Raji (cell line): ENCODE data around the gene BSPRY.

Experiments used
- POLR2A ChIP-seq: IDR thresholded peaks from 2 replicates; pipeline ENCODE4 v1.6.1; 2011; ENCODE audit warnings: low read depth, low read length, control low read depth; ENCODE audit not compliant: insufficient read depth

BSPRY gene

DNA sequence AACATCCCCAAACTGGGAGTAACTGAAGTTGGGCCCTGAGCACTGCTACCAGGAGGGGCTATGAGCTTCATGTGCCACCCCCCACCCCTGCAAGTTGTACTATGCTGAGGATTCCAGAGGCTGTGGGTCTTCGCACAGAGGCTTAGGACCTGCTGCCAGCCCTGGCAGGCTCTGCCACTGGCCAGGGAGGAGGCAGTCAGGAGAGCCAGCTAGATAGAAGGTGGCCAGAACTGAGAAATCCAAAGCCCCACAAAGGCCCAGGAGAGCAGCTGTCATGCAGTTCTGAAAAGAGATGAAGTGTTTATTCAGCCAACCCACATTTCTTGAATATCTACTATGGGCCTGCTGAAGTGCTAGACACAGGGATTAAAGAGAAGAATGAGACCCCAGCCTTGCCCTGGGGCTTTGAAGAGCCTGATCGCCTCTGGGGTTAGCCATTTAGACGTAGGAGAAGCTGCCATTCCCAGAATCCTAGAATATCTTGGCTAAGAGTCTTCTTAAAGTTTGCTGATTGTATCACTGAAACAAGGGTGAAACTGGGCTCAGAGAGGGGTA lies 50.4 kb downstream of the BSPRY start:
- no peak for TF ChIP-seq POLR2A

GRCh38 chr9:113401027-113401792 lies 51.9 kb downstream of the BSPRY start, which contains the start of gene ALAD:
Gene ALAD (minus strand): TSS chr9:113401284. CDS start chr9:113393559, 7,725 bp downstream.
- peak; percentile 74 for TF ChIP-seq POLR2A

DNA sequence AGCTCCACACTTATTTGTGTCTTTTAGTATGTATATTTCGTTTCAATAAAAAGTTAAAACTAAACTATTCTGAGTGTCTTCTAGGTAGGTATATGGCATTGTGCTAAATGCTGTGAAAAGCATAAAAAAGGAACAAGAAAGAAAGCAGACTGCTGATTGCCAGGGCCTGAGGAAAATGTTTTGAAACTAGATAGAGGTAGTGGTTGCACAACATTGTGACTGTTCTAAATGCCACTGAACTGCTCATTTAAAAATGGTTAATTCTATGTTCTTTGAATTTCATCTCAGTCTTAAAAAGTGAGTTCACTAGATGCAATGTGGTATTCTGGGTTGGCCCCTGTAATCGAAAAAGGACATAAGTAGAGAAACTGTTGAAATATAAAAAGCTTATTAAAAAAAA lies 54.3 kb downstream of the BSPRY start:
- TF ChIP-seq POLR2A = no peak

- no peak for TF ChIP-seq POLR2A
These were observed 60.1 kb downstream of the BSPRY start for GRCh38 chr9:113409481-113409880.

DNA sequence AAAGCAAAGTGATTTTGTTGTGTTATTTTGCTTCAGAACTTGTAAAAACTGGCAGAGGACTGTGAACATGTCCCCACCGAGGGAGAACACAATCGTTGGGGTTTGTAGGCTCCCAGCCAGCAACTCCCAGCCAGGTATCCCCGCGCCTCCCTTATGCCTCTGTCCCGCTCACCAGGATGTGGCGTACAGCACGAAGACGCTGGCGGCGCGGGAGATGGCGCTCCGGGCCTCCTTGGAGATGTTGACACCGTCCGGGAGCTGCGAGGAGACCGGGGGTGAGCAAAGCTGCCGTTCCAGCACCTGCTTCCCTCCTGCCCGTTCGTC lies 60.5 kb downstream of the BSPRY start:
- no peak for TF ChIP-seq POLR2A

DNA sequence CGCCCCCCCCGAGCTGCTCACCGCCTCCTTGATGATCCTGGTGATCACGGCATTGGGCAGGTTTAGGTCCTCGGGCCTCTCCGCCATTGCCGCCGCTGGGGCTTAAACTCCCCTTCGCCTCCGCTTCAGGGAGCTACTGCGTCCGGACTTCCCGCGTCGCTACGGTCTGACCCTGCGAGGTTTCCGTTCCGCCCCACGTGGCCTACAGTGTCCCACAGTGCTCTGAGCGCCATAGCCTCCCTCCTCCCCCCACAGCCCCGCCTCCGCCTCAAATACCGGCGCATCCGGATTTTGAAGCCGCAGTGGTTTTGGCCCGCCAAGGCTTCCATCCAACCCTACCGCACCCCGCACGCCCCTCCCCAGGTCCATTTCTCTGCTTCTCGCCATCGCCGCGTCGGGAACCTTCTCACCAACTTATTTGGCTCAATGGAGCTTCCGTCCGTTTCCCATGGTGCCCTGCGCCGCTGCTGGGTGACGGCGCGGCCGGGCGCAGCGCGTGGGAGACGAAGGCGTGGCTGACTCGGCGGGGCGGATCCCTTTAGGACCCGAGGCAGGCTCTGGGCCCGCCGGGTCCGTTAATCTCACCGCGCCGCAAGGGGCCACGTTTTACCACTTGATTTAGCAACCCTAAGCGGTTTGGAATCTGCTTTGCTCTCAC lies 61.0 kb downstream of the BSPRY start, which contains the start of the genes C9orf43 and POLE3:
C9orf43 (plus strand) TSS at position 541 of the 658 bp plus-strand sequence. CDS start 2,747 bp downstream, outside the sequence.
POLE3 (minus strand) TSS at position 469 of the 658 bp plus-strand sequence; CDS start at position 87, 382 bp downstream.
- TF ChIP-seq POLR2A = peak; percentile 85

GRCh38 chr9:113416149-113416721 lies 66.9 kb downstream of the BSPRY start:
- TF ChIP-seq POLR2A = 0 out of 2 replicates have a peak, but pooled peaks have one; percentile 14

GRCh38 chr9:113417370-113417769 lies 68.0 kb downstream of the BSPRY start:
- no peak for TF ChIP-seq POLR2A
